Measurements from ENCODE around the gene CLDN24.

DNA sequence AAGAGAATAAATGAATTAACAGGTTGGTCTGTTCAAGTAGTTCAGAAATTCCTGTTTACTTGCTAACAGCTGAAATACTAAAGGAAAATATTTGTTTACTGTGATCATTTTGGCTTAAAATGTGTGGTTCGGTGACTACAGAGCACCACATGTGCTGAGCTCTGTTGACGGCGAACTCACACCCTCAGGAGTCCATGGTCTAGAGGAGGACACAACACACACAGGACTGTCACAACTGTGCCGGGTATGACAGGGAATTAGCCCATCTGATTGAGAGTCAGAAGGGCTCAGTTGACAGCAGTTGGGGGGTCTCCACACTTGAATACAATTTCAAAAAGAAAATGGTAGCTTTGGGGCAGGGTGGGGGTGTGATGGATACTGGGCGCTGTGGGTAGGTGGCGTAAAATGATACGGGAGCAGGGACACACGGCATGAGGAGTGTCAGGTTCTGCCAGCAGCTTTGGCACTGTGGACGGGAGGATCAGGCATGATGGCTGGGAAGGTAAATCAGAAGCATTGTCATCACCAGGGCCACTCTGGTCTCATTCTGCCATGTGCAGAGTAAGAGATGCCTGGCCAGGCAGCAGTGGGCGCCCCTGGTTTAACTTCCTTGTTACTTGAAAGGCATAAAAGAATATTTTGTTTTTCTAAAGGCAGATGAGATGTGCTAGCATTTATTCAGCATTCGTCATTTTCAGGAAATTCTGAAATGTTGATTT lies 35.5 kb downstream of the CLDN24 start:
- no peak for TF ChIP-seq POLR2AphosphoS5 (IDR thresholded peaks at IDR 0.05; ENCODE audit: insufficient read depth, low read depth, low read length)
- TF ChIP-seq, protein P1, sequence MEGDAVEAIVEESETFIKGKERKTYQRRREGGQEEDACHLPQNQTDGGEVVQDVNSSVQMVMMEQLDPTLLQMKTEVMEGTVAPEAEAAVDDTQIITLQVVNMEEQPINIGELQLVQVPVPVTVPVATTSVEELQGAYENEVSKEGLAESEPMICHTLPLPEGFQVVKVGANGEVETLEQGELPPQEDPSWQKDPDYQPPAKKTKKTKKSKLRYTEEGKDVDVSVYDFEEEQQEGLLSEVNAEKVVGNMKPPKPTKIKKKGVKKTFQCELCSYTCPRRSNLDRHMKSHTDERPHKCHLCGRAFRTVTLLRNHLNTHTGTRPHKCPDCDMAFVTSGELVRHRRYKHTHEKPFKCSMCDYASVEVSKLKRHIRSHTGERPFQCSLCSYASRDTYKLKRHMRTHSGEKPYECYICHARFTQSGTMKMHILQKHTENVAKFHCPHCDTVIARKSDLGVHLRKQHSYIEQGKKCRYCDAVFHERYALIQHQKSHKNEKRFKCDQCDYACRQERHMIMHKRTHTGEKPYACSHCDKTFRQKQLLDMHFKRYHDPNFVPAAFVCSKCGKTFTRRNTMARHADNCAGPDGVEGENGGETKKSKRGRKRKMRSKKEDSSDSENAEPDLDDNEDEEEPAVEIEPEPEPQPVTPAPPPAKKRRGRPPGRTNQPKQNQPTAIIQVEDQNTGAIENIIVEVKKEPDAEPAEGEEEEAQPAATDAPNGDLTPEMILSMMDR (IDR thresholded peaks at IDR 0.05; ENCODE audit: extremely low read depth in 1 of 2, insufficient read depth in 1 of 2, low read depth in 1 of 2, low read length in 2 of 2): no peak
